AG10803 (cell line): ENCODE results near the gene CACNA1C.

ENCODE experiments used
- DNase-seq: peaks from one replicate; pipeline ENCODE4 v3.0.0; 2010; ENCODE audit warnings: low read depth
- H3K4me3 ChIP-seq: 2 replicates; pipeline ENCODE4 v1.5.1; 2011; ENCODE audit warnings: mild to moderate bottlenecking, low read length, control low read depth
- CTCF ChIP-seq: conservative IDR thresholded peaks from 2 replicates; pipeline ENCODE4 v1.5.1; 2011; ENCODE audit warnings: mild to moderate bottlenecking, low read length, control low read depth, inconsistent platforms

The CACNA1C gene

GRCh38 chr12:2224961-2225360, 172.2 kb downstream of the CACNA1C start:
- no peak for DNase-seq
- TF ChIP-seq CTCF = no peak
- no peak overlapping the region for H3K4me3 ChIP-seq

GRCh38 chr12:2225696-2226095, 172.9 kb downstream of the CACNA1C start:
- no peak for TF ChIP-seq CTCF

GRCh38 chr12:2226641-2227040, 173.9 kb downstream of the CACNA1C start:
- no peak for TF ChIP-seq CTCF
- H3K4me3 ChIP-seq = no peak overlapping the region
- no peak for DNase-seq

More at GRCh38 chr12:2225696-2226095, 172.9 kb downstream of the CACNA1C start:
- DNase-seq = peak; percentile 72
- no peak overlapping the region for H3K4me3 ChIP-seq

GRCh38 chr12:2227360-2227759, 174.6 kb downstream of the CACNA1C start:
- DNase-seq = no peak
- no peak overlapping the region for H3K4me3 ChIP-seq
- no peak for TF ChIP-seq CTCF

GRCh38 chr12:2228535-2228934, 175.7 kb downstream of the CACNA1C start:
- H3K4me3 ChIP-seq = no peak overlapping the region
- no peak for TF ChIP-seq CTCF
- DNase-seq = no peak

- H3K4me3 ChIP-seq = no peak overlapping the region
- no peak for TF ChIP-seq CTCF
- DNase-seq = no peak
These were observed 177.1 kb downstream of the CACNA1C start for GRCh38 chr12:2229661-2230539.

- no peak for TF ChIP-seq CTCF
- no peak overlapping the region for H3K4me3 ChIP-seq
- peak; percentile 61 for DNase-seq
These were observed 178.3 kb downstream of the CACNA1C start for GRCh38 chr12:2231011-2231595.
